Glomerular visceral epithelial cell (primary cell): ENCODE results near the gene ICAM2.
A peak's percentile ranks its signal among the peaks of the same experiment; 100 is the strongest.

Experiments
- DNase-seq: peaks from one replicate; pipeline ENCODE4 v3.0.0-alpha.2; 2016; ENCODE audit errors: extremely low spot score

The ICAM2 gene

DNA sequence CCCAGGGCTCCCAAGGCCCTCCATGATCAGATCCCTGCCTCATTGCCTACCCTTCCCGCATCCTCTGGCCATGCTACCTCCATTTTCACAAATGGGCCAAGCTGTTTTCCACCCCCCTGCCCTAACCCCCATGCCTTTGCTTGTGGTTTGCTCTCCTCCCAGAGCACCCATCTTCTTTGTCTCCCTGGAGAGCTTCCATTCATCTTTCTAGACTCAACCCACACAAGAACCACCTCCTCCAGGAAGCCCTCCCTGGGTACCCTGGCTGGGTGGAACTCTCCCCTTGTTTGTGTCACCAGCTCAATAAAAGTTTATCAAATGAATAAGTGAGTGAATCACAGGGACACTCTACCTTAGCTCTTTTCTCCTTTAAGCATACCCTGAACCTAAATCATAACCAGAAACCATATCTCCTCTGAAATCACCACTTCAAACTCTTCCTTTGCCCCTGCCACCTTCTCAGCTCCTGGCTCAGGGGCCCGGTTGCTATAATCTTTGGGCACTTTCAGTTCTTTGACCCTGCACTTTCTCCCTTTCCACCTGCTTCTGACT is 44.8 kb downstream of the ICAM2 start:
- DNase-seq, result no peak

DNA sequence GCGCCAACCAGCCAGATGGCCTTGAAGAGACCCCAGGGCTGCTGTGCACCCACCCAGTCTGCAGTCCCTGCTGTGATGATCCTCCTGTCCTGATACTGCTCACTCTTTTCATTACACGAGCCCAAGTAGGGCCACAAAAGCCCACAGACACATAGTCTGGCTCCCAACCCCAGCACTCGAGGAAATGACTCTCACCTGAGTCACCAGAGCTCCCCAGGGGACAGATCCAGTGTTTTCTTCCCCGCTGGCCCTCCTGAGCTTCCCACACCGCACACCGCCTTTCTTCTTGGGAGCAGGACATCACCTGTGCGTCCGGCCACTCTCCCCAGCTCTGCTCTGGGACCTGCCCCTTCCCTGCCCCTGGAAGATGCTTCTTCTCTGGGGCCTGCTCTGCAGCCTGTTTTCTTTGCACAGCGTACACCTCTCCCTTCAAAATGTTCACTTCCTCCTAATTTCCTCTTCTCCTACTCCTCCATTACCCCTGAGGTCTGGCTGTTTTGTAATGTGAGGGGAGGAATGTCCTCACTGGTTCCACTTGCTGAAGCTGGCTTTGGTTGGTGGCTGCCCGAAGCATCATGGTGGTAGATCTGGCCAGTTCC is 45.7 kb downstream of the ICAM2 start:
- DNase-seq, result peak; percentile 63

DNA sequence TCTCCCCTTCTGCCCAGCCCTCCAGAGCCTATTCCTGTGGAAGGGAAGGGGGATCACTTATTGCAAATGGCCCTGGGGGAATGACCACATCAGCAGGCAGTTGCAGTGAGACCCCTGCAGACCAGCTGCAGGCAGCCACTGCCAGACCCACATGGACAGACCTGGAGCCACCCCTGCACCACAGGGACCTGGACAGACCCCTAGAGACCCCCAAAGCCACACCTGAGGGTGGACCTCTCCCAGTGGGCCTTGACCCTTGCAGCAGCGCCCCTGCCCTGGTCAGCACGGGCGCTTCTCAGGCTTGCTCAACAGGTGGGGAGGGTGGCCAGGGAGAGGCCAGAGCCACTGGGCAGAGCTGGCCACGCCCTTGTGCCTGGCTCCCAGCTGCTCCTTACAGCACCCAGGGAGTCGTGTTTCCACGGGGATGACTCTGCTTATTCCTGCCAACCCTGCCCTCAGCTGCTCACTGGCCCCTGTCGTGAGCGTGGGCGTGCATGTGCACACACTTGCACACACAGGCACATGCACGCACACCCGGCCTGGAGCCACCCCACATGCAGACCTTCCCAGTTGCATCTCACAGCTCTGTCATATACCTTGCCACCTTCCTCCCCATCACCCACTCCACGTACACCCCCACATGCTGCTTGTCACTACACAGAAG is 46.4 kb downstream of the ICAM2 start:
- peak; percentile 58 for DNase-seq

DNA sequence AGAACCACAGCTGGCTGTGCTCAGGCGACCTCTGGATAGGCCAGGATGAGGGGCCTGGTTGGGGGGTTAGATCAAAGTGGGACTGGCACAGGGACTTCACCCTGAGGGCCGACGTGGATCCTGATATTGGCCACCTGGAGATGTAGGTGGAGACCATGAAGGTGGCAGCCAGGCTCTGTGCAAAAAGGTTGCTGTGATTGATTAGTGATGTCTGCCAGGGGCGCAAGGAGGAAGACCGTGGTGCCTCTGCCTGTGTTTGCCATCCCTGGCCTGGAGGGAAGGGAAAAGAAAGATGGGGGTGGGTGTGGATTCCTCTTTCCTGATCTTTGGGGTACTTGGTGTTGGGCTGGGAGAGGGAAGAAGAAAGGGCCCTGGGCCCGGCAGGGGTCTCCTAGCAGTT is 47.2 kb downstream of the ICAM2 start:
- DNase-seq, result no peak

DNA sequence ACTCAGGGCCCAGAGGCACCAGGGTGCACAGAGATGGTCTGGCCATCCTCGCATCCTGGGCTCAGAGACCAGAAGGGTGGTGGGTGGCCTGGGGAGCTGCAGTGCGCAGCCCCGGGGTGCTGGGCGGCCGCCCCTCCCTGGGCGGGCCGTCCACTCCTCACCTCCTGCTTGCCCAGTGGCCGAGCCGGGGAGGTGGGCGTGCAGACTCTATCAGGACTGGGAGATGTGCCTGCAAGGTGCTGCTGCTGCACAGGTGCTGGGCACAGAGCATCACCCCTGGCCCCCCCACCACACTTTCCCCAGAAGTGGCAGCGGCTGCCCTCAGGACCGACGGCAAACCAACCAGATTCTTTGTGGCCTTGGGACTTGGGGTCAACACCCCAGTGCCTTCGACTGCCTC is 47.6 kb downstream of the ICAM2 start, which contains the start of gene SCN4A:
Gene SCN4A (minus strand): TSS at position 123 of the 400 bp plus-strand sequence. CDS start 77 bp downstream, at position 46.
- DNase-seq, result no peak

DNA sequence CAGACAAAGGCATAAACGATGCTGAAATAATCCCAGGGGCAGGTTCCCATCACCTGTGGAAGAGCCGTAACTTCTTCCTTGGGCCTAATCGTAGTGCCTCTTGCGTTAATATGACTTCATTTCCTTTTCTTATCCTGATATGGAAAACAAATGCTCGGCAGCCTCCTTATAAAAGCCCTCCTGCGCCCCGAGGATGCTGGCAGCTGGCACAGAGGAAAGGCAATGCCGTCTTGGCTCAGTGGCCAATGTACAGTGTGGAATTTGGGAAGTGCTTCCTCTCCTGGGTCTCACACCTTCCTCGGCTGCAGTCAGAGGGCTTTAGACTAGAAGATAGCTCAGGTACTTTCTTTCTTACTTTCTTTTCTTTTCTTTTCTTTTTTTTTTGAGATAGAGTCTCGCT is 51.2 kb downstream of the ICAM2 start:
- no peak for DNase-seq

DNA sequence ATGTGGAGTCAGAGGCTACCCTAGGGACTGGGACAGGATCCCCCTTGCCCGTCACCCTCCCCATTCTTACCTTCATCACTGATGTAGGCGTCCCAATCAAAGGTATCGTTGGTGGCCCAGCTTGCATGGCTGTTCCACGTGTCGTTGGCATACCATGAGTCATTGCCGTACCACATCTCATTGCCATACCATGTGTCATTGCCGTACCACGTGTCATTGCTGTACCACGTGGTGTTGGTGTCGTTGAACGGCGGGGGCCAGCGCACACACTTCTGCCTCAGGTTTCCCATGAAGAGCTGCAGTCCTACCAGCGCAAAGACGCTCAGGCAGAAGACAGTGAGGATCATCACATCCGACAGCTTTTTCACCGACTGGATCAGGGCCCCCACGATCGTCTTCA is 52.5 kb downstream of the ICAM2 start:
- no peak for DNase-seq

DNA sequence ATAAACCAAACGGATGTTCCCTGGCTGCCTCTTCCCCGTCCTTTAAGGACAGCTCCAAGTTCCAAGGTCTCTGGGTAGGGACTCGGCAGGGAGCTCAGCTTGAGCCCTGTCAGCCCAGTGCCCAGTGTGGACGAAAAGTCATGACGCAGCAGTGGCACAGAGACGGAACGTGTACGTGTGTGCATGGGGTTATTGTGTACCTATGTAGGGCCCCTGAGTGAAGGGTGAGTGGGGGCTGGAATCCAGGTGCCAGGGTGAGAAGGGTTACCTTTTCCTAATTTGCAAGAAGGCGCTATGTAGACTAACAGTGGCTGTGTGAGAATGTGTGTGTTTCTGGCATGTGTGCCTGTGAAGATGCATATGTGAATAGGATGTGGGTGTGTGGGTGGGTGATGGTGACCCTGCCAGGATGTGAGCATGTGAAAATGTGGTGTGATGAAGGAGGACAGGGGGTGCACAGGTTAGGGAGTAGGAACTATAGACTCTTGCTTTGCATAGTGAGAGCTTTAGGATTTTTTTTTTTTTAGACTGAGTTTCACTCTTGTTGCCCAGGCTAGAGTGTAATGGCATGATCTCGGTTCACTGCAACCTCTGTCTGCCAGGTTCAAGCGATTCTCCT is 53.7 kb downstream of the ICAM2 start:
- no peak for DNase-seq

DNA sequence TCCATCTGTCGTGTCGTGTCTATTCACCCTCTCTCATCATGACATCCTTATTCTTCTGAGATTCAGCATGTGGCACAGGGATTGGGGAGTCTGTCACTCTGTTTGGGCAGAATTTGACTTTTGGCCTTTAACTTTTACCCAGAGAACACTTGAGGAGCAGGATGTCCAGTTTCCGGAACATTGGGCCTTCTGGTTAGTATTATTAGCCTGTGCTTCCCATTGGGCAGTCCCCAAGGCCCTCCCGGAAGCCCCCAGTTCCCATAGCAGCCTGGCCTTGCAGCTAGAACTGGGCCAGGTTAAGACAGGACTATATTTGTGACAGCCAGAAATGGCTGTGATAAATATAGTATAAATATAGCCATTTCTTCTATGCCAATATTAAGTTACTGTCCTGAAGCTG is 57.3 kb downstream of the ICAM2 start:
- DNase-seq, result no peak

DNA sequence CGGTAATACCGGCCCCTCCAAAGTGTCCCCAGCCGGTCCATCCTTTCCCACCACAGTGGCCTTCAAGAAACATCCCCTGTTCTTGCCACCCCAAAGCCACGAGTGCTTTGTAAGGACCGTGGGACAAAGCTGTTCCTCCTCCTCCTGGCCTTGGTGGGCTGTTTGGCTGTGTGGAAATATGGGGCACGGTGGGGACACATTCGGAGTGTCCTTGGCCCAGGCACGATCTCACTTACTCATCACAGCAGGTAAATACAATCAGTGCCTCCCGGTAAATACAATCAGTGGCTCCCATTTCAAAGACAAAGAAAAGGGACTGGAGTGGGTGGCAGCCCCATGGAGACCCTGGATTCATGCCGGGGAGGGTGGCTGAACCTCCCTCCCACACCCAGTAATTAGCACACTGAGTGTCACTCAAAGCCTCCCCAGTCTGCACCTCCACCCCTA is 58.1 kb downstream of the ICAM2 start:
- DNase-seq, result no peak

DNA sequence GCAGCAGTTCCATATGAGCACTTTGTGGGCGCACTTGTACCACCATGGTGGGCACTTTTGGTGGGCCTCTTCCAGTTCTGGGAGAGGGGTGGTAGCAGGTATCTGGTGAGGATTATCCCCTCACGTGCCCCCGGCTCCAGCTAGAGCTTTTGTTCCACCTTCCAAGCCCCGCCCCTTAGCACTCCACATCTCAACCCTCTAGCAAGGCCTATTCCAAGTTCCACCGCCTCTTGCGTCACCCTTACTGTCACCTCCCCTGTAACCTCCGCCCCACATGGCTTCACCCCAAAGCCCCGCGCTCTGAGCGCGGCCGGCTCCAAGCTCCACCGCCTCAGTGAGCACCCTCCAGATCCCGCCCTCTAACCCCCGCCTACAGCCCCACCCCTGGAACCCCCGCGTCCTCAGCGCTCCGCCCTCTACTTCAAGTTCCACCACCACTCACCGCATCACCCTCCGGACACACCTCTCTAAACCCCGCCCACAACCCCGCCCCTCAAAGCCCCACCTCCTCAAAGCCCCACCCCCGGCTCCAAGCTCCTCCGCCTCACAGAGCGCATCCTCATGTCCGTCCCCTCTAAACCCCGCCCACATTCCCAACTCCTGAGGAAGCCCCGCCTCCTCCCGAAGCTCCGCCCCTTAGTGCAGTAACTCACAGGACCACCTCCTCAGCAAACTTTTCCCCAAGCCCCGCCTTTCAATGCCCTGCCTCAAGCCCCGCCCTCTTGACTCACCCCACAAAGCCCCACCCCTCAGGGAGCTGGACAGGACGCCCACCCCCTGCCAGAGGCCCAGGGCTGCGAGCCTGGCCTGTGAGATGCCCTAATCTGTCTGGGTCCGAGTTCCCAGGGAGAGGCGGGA is 58.8 kb downstream of the ICAM2 start:
- peak; percentile 37 for DNase-seq

DNA sequence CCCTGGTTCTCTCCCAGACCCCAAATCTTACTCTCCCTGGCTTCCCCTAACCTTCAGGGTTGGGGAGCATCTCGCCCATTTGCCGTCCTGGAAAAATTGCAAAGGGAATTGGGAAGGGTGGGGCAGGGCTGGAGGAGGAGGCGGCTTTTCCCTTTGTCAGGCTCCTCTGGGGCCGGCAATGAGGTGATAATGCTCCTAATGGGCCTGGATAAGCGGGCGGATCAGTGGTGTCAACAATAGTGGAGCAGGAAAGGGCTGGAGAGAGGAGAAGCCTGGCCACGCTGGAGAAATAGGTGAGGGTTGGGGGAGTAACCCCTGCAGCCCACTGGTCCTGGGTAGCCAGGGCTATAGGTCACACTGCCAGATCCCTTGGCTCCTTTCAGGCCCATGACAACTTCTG is 60.0 kb downstream of the ICAM2 start:
- DNase-seq, result no peak

DNA sequence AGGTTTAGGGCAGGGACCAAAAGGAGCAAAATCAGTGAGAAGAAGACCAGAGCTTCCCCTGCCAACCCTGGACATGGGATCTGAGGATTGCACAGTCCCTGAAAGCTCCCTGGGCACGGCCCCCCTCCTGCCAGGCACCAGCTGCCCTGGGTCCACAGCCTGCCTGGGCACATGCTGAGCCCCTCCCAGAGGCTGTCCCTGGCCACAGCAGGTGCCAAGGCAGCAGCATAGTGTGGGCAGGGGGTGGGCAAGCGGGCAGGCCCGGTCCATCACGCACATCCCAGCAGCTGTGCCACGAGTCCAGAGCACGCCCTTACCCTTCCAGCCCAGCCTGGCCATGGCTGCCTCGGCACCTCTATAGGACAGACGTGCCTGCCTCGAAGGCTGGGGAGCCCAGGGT is 60.4 kb downstream of the ICAM2 start:
- DNase-seq, result no peak

DNA sequence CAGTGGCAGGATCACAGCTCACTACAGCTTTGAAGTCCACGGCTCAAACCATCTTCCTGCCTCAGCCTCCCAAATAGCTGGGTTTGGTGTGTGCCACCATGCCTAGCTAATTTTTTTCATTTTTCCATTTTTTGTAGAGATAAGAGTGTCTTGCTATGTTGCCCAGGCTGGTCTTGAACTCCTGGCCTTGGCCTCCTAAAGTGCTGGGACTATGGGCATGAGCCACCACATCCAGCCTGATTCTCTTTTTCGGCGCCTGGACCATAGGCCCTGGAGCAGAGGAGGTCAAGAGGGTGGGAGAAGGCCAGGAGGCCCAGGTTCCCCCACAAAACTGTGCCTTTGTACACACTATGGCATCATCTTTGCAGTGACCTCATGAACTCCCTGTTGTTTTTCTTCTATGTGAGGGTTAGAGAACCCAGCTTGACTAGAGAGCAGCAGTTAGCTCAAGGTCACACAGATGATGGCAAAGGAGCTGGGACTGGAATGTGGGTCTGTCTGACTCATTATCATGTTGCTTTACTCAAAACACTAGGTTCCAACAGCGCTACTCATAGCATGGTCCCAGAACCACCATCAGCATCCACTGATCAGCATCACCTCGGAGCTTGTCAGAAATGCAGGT is 64.0 kb downstream of the ICAM2 start:
- DNase-seq, result no peak

DNA sequence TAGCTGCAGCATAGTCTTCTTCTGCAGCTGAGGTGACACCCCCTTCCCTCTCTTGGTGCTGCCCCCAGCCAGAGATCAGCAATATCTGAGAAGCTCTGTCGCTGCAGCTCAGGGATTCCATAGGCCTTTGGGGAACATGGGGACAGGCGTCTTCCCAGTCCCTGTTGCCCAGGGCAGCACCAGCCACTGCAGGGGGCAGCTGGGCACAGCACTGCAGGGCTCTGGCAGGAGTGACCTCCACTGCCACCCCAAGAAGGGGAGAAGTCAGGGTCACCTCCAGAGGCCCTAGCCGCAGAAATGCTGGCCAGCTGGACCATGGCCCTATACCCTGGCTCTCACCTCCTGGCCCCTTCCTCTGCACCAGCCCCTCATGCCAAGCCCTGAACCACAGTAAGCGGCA is 64.6 kb downstream of the ICAM2 start:
- DNase-seq, result no peak

DNA sequence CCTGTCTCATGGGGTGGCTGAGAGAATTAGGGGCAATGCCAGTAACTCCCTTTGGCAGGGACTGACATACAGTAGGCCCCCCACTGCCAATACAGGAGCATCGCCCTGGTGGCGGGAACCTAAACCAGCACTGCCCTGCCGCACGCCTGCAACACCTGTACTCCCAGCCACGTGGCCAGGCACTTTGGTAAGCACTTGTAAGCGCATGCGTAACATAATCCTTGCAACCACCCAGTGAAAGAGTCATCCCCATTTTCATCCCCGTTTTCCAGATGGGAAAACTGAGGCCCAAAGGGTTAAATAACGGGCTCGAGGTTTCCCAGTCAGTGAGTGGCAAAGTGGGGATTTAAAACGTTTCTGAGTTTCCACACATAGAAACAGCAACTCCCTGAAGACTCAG is 65.2 kb downstream of the ICAM2 start:
- DNase-seq, result no peak

DNA sequence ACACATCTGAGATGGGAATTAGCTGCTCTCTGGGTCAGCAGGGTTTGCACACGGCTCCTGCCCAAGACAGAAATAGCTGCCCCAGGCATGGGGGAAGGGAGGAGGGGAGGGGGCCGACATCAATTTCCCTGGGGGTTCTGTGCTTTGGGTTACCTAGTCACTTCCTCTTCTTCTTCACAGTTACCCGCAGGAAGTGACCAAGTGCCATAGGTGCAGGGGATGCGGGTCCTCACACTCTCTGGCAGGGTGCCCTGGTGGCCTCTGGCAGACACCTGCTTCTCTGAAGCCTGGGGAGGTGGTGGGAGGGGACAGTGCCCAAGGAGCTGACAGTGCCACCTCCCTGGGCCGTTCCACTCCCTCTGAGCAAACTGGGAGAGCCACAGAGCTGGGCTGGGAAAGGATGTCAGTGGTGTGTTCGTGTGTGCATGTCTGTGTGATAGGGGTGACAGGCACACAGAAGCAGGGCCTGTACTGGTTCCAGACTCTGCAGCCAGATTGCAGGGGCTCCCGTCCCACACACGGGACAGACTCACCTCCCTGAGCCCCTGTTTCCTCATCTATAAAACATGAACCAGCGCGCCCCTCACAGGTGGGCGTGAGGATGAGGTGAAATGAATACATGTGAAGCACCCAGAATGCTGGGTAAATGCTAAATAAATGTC is 65.9 kb downstream of the ICAM2 start:
- no peak for DNase-seq
